ENCODE measurements around the gene GPR108. TPM values are rescaled to one million over a fixed set of nuclear protein-coding genes. Genes with fewer than 3 reads are reported as not detected.

The GPR108 gene
- total and polyA plus RNA-seq, 2 of the 8 experiments (the other 6 are each of a cell fraction or from before 2014, with no cell fraction given): 34.9 to 46.0 TPM

DNA sequence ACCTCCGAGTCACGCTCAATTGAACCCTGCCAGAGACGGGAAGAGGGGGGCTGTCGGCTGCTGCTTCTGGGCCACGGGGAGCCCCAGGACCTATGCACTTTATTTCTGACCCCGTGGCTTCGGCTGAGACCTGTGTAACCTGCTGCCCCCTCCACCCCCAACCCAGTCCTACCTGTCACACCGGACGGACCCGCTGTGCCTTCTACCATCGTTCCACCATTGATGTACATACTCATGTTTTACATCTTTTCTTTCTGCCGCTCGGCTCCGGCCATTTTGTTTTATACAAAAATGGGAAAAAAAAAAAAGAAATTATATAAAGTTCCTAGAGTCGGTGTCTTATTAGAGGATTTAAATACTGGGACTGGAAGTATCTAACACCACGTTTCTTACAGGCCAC lies 13.8 kb upstream of the GPR108 start (continued):
- TF ChIP-seq CBX8 (IDR thresholded peaks at IDR 0.05; ENCODE audit: borderline replicate concordance, low read depth, low read length) (no peak), CHD1 (IDR thresholded peaks at IDR 0.05; ENCODE audit: low read depth, low read length) (no peak), RNF2 (IDR thresholded peaks at IDR 0.05; ENCODE audit: borderline replicate concordance, low read depth, low read length, missing control alignments, poor library complexity, severe bottlenecking) (no peak), CTCF (IDR thresholded peaks at IDR 0.05; ENCODE audit: control extremely low read depth in 1 of 3, insufficient read depth in 1 of 3, low read depth in 1 of 3, low read length in 3 of 3) (no peak), RBBP5 (IDR thresholded peaks at IDR 0.05; ENCODE audit: borderline replicate concordance, low read depth, low read length) (no peak), JUN (IDR thresholded peaks at IDR 0.05; ENCODE audit: low read depth, low read length) (no peak)
